Activated CD8-positive, alpha-beta memory T cell treated with anti-CD3 and anti-CD28 coated beads, Interleukin-2, amount 10 ng/mL, durations not matched to agents 7 days and 5 days (primary cell): ENCODE measurements around the gene IL6ST. TPM values are rescaled to one million over a fixed set of nuclear protein-coding genes. Genes with fewer than 3 reads are reported as not detected.
"Not testable (repeated sequence)": the region's sequence is repeated elsewhere in the genome, so short reads cannot be mapped to it uniquely, and the experiment has no call there.

Source experiments
- ATAC-seq: fragments of 150-1000 bp; cut with Tn5 transposase; one replicate; pipeline ENCODE4 v1.10.0; 2021; ENCODE audit warnings: moderate library complexity
- CTCF ChIA-PET: fragments of 350-600 bp; sonication (Branson Sonifier 250); formaldehyde crosslinking; loops from one replicate; lab custom pipeline; 2021; ENCODE audit warnings: antibody characterized with exemption; lab: Charles Lee
- DNase-seq: peaks from one replicate; pipeline ENCODE4 v3.0.0-alpha.2; 2020
- H3K27ac Mint-ChIP-seq: one replicate; pipeline ENCODE4 v1.8.0; 2021; ENCODE audit warnings: mild to moderate bottlenecking, mixed read lengths
- H3K27me3 Mint-ChIP-seq: one replicate; pipeline ENCODE4 v1.8.0; 2021; ENCODE audit warnings: mixed read lengths
- H3K36me3 Mint-ChIP-seq: one replicate; pipeline ENCODE4 v1.8.0; 2021; ENCODE audit warnings: mild to moderate bottlenecking, mixed read lengths
- H3K4me1 Mint-ChIP-seq: one replicate; pipeline ENCODE4 v1.8.0; 2021; ENCODE audit warnings: mixed read lengths
- H3K4me3 Mint-ChIP-seq: one replicate; pipeline ENCODE4 v1.8.0; 2021; ENCODE audit warnings: mild to moderate bottlenecking, moderate library complexity, mixed read lengths
- H3K9me3 Mint-ChIP-seq: one replicate; pipeline ENCODE4 v1.8.0; 2022; ENCODE audit warnings: low read depth, mixed read lengths
- total RNA-seq, 2 experiments: library from RNA; stranded (reverse); gene quantifications; one replicate each; pipeline ENCODE4 v1.2.3, GENCODE V29; 2021

The IL6ST gene
- total RNA-seq, 2 experiments from 2014 or later, result 17.9 to 24.7 TPM

DNA sequence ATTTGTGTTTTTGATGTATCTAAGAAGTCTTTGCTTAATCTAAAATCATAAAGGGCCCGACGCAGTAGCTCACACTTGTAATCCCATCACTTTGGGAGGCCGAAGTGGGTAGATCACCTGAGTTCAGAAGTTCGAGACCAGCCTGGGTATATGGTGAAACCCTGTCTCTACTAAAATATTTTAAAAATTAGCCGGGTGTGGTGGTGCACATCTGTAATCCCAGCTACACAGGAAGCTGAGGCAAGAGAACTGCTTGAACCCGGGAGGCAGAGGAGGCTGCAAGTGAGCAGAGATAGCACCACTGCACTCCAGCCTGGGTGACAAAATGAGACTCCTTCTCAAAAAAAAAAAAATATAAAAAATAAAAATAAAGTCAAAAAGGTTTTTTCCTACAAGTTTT, 9.6 kb downstream of the IL6ST start:
- H3K27ac Mint-ChIP-seq, result no peak overlapping the region
- H3K4me3 Mint-ChIP-seq, result no peak overlapping the region
- ATAC-seq (no peak), DNase-seq (no peak)
- H3K4me1 Mint-ChIP-seq, result peaks cover 13% of the 10 kb centered on the region
- no peaks in the 10 kb centered on the region for H3K9me3 Mint-ChIP-seq
- CTCF ChIA-PET, result no interaction called here
- peaks cover 15% of the 10 kb centered on the region for H3K36me3 Mint-ChIP-seq
- no peaks in the 10 kb centered on the region for H3K27me3 Mint-ChIP-seq

DNA sequence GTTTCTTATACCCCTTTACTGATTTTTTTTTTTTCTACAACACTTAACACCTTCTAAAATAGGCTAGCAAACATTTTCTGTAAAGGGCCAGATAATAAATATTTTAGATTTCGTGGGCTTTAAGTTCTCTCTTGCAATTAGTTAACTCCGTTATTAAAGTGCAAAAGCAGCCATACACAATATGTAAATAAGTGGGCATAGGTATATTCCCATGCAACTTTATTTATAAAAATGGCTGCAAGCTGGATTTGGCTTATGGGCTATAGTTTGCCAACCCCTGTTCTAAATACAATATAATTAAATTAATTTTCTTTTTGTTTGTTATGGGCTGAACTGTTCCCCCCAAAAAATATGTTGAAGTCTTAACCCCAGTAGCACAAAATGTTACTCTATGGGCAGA, 10.8 kb downstream of the IL6ST start:
- ATAC-seq (no peak), DNase-seq (no peak)
- no peak overlapping the region for H3K4me3 Mint-ChIP-seq
- H3K27me3 Mint-ChIP-seq, result no peaks in the 10 kb centered on the region
- H3K36me3 Mint-ChIP-seq, result peaks cover 16% of the 10 kb centered on the region
- CTCF ChIA-PET, result interaction anchor here (1.3 to 1.7 kb wide), 4 partner anchors 11 to 217 kb away, joined by 4 to 6 read pairs (median 4); partner anchors contain the start of gene IL6ST
- H3K4me1 Mint-ChIP-seq, result peaks cover 11% of the 10 kb centered on the region
- no peak overlapping the region for H3K27ac Mint-ChIP-seq
- H3K9me3 Mint-ChIP-seq, result no peaks in the 10 kb centered on the region

GRCh38 chr5:55982957-55983381, 11.8 kb downstream of the IL6ST start:
- peaks cover 16% of the 10 kb centered on the region for H3K36me3 Mint-ChIP-seq

GRCh38 chr5:55973296-55973695, 21.5 kb downstream of the IL6ST start:
- H3K36me3 Mint-ChIP-seq, result peaks cover 22% of the 10 kb centered on the region
- no peak for DNase-seq
- H3K27me3 Mint-ChIP-seq, result no peaks in the 10 kb centered on the region
- H3K27ac Mint-ChIP-seq, result no peak overlapping the region
- H3K4me3 Mint-ChIP-seq, result no peak overlapping the region
- CTCF ChIA-PET, result interaction anchor here (1.3 kb wide), 1 partner anchor 37 kb away, joined by 3 read pairs; no protein-coding TSS in a partner anchor
- H3K4me1 Mint-ChIP-seq, result peaks cover 17% of the 10 kb centered on the region
- H3K9me3 Mint-ChIP-seq, result no peaks in the 10 kb centered on the region
- ATAC-seq, result no peak

More at GRCh38 chr5:55982957-55983381, 11.8 kb downstream of the IL6ST start:
- Mint-ChIP-seq H3K27me3 (no peaks in the 10 kb centered on the region), H3K9me3 (no peaks in the 10 kb centered on the region), H3K27ac (no peak overlapping the region), H3K4me3 (no peak overlapping the region), H3K4me1 (peaks cover 16% of the 10 kb centered on the region)
- no peak for ATAC-seq
- no peak for DNase-seq
- CTCF ChIA-PET, result interaction anchor here (0.6 to 1.7 kb wide), 7 partner anchors 10 to 919 kb away, joined by 3 to 6 read pairs (median 4); partner anchors contain the start of gene IL6ST

GRCh38 chr5:55969956-55970355, 24.8 kb downstream of the IL6ST start:
- CTCF ChIA-PET, result interaction anchor here (1.3 kb wide), 1 partner anchor 13 kb away, joined by 4 read pairs; no protein-coding TSS in a partner anchor
- H3K4me1 Mint-ChIP-seq, result peaks cover 4% of the 10 kb centered on the region
- no peak for DNase-seq
- H3K36me3 Mint-ChIP-seq, result peaks cover 28% of the 10 kb centered on the region
- no peaks in the 10 kb centered on the region for H3K9me3 Mint-ChIP-seq
- no peak overlapping the region for H3K27ac Mint-ChIP-seq
- no peaks in the 10 kb centered on the region for H3K27me3 Mint-ChIP-seq
- no peak for ATAC-seq
- H3K4me3 Mint-ChIP-seq, result no peak overlapping the region

DNA sequence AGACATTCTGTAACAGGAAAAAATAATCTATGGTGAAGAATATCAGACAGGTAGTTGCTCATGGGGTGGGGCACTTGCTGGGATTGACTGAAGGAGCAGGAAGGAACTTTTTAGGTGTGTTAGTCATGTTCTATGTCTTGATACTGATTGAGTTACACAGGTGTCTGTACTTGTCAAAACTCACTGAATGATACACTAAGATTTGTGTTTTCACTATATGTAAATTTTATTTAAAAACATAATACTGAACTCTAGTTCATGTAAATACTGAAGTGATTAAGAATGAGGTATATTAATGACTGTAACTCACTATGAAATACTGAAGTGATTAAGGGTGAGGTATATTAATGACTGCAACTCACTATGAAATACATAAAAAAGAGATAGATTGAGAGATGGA, 28.5 kb downstream of the IL6ST start:
- Mint-ChIP-seq H3K4me3 (no peak overlapping the region), H3K9me3 (no peaks in the 10 kb centered on the region), H3K4me1 (peaks cover 4% of the 10 kb centered on the region), H3K27ac (no peak overlapping the region), H3K27me3 (no peaks in the 10 kb centered on the region), H3K36me3 (peaks cover 31% of the 10 kb centered on the region)
- DNase-seq (no peak), ATAC-seq (no peak)
- CTCF ChIA-PET, result no interaction called here

GRCh38 chr5:55965525-55965924, 29.2 kb downstream of the IL6ST start:
- H3K4me1 Mint-ChIP-seq, result peaks cover 4% of the 10 kb centered on the region
- no peak overlapping the region for H3K27ac Mint-ChIP-seq
- CTCF ChIA-PET, result no interaction called here
- ATAC-seq, result no peak
- no peaks in the 10 kb centered on the region for H3K9me3 Mint-ChIP-seq
- peaks cover 34% of the 10 kb centered on the region for H3K36me3 Mint-ChIP-seq
- H3K4me3 Mint-ChIP-seq, result no peak overlapping the region
- no peak for DNase-seq
- H3K27me3 Mint-ChIP-seq, result no peaks in the 10 kb centered on the region

GRCh38 chr5:55960779-55961178, 34.0 kb downstream of the IL6ST start:
- Mint-ChIP-seq H3K27me3 (no peaks in the 10 kb centered on the region), H3K36me3 (peaks cover 34% of the 10 kb centered on the region), H3K4me1 (peaks cover 3% of the 10 kb centered on the region), H3K4me3 (no peak overlapping the region), H3K27ac (no peak overlapping the region), H3K9me3 (no peaks in the 10 kb centered on the region)
- ATAC-seq, result no peak
- DNase-seq, result no peak
- CTCF ChIA-PET, result no interaction called here

DNA sequence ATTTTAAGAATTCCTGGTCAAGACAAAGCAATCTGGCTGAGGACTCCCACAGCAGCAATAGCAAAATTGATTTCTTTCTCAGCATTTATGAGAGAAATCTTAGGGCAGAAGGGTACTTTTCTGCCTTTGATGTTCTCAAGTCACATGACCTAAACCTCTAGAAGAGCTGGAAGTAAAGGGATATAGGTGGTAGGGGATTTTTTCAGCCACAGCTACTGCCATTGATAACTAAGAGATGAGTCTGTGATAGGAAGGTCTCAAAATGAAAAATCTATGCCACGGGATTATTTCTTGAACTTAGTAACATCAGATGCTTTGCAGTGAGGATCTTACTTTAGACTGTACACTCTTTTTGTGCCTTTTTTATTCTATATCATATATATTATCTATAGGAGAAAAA, 35.6 kb downstream of the IL6ST start:
- no peak for DNase-seq
- Mint-ChIP-seq H3K9me3 (no peaks in the 10 kb centered on the region), H3K27ac (no peak overlapping the region), H3K27me3 (no peaks in the 10 kb centered on the region), H3K4me3 (no peak overlapping the region), H3K4me1 (peaks cover 3% of the 10 kb centered on the region), H3K36me3 (peaks cover 39% of the 10 kb centered on the region)
- CTCF ChIA-PET, result interaction anchor here (1.3 kb wide), 1 partner anchor 23 kb away, joined by 4 read pairs; no protein-coding TSS in a partner anchor
- no peak for ATAC-seq

DNA sequence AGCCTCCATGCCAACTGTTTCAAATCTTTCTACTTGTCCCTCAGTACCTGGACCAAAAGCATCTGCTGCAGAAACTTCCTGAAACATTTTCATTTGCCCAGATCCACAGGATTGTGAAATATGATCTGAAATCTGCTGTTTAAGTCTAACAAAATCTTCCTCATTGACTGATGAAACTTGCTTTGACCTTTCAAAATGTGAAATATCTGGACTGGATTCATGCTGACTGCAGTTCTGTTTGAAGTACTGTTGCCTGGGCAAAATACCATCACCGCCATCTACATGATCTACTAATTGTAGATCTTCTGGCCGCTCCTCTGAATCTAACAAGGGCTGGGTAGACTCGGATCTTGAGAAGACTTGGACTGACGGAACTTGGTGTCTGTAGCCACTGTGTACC, 53.6 kb downstream of the IL6ST start:
- ATAC-seq, H3K27ac Mint-ChIP-seq, H3K9me3 Mint-ChIP-seq, CTCF ChIA-PET, H3K4me3 Mint-ChIP-seq, H3K27me3 Mint-ChIP-seq, H3K4me1 Mint-ChIP-seq, DNase-seq: not testable (repeated sequence)
- H3K36me3 Mint-ChIP-seq, result peaks cover 26% of the 10 kb centered on the region

DNA sequence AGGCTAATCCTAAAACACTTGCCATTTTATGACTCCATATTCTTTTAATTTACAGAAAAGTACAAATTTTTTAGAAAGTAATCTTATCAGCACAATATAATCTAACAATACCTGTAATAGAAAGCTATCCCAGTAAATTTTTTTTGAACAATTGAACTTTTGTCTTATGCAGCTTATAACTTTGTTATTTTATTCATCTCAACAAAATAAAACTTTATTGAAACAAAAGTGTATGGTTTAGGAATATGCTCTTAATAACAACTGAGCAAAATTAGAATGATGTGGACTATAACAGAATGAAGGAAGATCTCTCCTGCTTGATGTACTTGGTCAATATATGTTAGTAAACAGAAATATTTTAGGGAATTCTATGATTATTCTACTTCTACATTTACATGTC, 57.2 kb downstream of the IL6ST start:
- CTCF ChIA-PET, result interaction anchor here (0.6 to 4.0 kb wide), 9 partner anchors 8 to 332 kb away, joined by 3 to 40 read pairs (median 7); no protein-coding TSS in a partner anchor
- not testable (repeated sequence) for DNase-seq, H3K4me3 Mint-ChIP-seq, H3K4me1 Mint-ChIP-seq, ATAC-seq, H3K27ac Mint-ChIP-seq, H3K9me3 Mint-ChIP-seq, H3K36me3 Mint-ChIP-seq, H3K27me3 Mint-ChIP-seq

- ATAC-seq (peak; percentile 84), DNase-seq (peak; percentile 87)
- no peaks in the 10 kb centered on the region for H3K27me3 Mint-ChIP-seq
- no peaks in the 10 kb centered on the region for H3K4me1 Mint-ChIP-seq
- CTCF ChIA-PET, result interaction anchor here (0.6 to 4.0 kb wide), 28 partner anchors 9 to 1205 kb away, joined by 3 to 40 read pairs (median 4); no protein-coding TSS in a partner anchor
- H3K36me3 Mint-ChIP-seq, result peaks cover 3% of the 10 kb centered on the region
- H3K27ac Mint-ChIP-seq, result no peak overlapping the region
- H3K4me3 Mint-ChIP-seq, result no peak overlapping the region
- H3K9me3 Mint-ChIP-seq, result no peaks in the 10 kb centered on the region
These were observed 58.6 kb downstream of the IL6ST start for GRCh38 chr5:55936100-55936693.

DNA sequence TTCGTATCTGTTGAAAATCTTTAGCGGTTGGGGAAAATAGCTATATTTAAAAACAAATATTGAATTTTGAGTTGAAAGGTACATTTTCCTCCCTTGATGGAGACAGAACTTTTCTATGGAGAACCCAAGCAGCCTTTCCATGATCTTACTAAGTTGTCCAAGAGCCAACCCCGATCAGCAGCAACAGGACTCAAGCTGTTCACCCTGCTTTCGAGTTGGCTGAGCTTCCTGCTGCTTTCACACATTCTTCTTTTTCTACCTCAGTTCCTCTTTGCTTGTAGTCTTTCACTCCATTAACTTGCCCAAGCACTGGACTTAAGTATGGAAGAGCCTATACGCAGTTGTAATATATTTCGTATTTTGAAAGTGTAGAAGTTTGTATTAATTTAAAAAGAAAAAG, 59.4 kb downstream of the IL6ST start:
- ATAC-seq (no peak), DNase-seq (no peak)
- Mint-ChIP-seq H3K36me3 (peaks cover under 1% of the 10 kb centered on the region), H3K9me3 (no peaks in the 10 kb centered on the region), H3K27me3 (no peaks in the 10 kb centered on the region), H3K4me3 (no peak overlapping the region), H3K27ac (no peak overlapping the region), H3K4me1 (no peaks in the 10 kb centered on the region)
- CTCF ChIA-PET, result interaction anchor here (0.7 to 4.0 kb wide), 14 partner anchors 10 to 902 kb away, joined by 3 to 40 read pairs (median 4); no protein-coding TSS in a partner anchor

DNA sequence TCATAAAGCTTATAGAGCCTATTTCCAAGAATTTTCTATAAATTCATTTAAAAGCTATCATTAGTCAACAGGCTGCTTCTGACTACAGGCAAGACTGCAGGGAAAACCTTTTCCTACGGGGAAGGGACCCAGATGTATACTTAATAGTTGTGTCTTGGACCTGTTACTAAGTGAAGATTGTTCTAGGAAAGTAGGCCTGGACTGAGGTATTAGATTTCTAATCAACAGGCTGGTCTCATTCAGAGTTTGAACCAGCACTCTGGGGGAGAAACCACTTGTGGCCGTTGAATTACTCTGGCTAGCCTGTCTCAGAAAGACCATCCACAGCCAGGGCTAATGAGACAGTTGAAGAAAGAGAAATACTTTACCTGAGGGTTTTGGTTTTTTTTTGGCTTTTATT, 60.0 kb downstream of the IL6ST start:
- no peak overlapping the region for H3K27ac Mint-ChIP-seq
- CTCF ChIA-PET, result interaction anchor here (0.7 to 4.0 kb wide), 9 partner anchors 11 to 903 kb away, joined by 3 to 40 read pairs (median 5); no protein-coding TSS in a partner anchor
- DNase-seq (no peak), ATAC-seq (no peak)
- H3K36me3 Mint-ChIP-seq, result no peaks in the 10 kb centered on the region
- H3K9me3 Mint-ChIP-seq, result no peaks in the 10 kb centered on the region
- H3K4me3 Mint-ChIP-seq, result no peak overlapping the region
- no peaks in the 10 kb centered on the region for H3K4me1 Mint-ChIP-seq
- no peaks in the 10 kb centered on the region for H3K27me3 Mint-ChIP-seq
